GM13976 (cell line): ENCODE measurements around the gene GET4.
"Not testable (repeated sequence)": the region's sequence is repeated elsewhere in the genome, so short reads cannot be mapped to it uniquely, and the experiment has no call there.

Experiments used
- DNase-seq: peaks from one replicate; pipeline ENCODE4 v3.0.0; 2012; ENCODE audit warnings: low spot score
- CTCF ChIP-seq: IDR thresholded peaks from 2 replicates; pipeline ENCODE4 v1.5.1; 2012; ENCODE audit warnings: borderline replicate concordance, mild to moderate bottlenecking; ENCODE audit not compliant: insufficient read depth; ENCODE audit errors: extremely low read depth, missing control alignments, control extremely low read depth
- in situ Hi-C: fragments of 300-500 bp; cut with MboI; formaldehyde crosslinking; loops from one replicate; pipeline ENCODE4 v1.12.0; 2022; ENCODE audit warnings: low sequenced_read_pairs, mixed read lengths, inconsistent platforms; ENCODE audit not compliant: unreplicated experiment

GET4 gene

DNA sequence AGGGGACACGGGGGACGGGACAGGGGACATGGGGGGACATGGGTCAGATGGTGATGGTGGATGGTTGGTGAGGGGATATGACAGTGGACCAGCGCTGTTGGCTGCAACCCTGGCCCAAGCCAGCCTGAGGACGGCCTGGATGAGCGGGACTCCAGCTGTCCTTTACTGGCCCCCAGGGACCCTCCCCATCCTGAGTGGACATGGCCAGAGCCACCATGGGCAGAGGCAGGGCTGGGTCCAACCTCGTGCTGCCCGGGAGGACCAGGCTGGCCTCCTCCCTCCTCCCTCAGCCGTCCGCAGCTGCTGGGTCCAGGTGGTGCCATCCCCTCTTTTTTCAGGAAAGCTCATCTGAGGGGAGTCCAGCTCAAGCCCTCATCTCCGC is 30.4 kb downstream of the GET4 start:
- no peak for DNase-seq
- in situ Hi-C loops, result no loop called here
- TF ChIP-seq CTCF, result no peak

DNA sequence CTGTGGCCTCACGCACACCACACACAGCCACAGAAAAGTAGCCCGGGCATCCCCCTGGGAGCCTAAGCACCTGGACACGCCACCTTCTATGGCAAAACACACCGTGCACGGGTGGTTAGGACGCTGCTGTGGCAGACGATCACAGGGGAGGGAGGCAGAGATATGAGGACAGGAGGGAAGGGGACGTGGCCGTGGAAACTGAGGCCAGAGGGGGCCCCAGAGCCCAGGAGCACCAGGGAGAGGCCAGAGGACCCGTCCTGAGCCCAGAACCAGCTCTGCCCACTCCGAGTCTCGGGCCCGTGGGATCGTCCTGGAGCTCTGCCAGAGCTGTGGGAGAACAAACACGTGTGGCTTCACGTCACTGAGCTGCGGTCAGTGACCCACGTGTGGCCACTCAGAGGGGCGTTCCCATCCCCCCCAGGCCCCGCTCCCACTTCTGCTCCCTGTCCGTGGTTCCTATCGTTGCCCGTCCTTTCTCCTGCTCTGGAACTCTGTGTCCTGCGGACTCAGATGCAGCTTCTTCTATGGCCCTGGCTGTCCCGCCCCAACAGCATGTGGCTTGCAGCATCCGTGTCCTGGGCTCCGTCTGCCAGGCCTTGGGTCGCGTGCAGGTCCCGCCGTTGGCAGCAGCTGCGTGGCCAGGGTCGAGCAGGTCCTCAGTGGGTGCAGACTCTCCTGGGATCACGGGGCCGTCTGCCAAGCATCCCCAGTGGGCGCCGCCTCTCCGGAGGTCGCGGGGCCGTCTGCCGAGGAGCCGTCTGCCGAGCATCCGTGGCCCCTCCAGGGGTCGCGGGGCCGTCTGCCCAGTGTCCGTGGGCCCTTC is 31.0 kb downstream of the GET4 start:
- no peak for DNase-seq
- TF ChIP-seq CTCF, result no peak
- in situ Hi-C loops, result no loop called here

DNA sequence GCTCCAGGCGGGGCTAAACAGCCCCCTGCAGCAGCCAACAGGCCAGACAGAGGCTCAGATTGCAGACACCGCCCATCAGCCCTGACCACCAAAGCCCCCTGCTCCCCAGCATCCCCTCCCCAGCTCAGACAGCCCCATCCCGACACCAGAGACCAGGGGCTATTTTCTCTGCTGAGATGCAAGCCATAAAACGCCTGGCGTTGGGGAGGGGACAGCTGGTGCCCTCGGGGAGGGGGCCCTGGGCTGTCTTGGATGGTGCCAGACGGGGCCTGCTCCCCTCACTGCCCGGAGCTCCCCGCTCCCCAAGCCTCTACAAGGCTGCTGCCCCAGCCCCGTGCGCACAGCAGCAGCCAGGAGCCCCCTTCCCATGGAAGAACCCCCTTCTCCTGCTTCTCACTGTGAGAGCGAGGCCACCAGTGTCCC is 31.8 kb downstream of the GET4 start:
- in situ Hi-C loops, result no loop called here
- no peak for DNase-seq
- no peak for TF ChIP-seq CTCF

DNA sequence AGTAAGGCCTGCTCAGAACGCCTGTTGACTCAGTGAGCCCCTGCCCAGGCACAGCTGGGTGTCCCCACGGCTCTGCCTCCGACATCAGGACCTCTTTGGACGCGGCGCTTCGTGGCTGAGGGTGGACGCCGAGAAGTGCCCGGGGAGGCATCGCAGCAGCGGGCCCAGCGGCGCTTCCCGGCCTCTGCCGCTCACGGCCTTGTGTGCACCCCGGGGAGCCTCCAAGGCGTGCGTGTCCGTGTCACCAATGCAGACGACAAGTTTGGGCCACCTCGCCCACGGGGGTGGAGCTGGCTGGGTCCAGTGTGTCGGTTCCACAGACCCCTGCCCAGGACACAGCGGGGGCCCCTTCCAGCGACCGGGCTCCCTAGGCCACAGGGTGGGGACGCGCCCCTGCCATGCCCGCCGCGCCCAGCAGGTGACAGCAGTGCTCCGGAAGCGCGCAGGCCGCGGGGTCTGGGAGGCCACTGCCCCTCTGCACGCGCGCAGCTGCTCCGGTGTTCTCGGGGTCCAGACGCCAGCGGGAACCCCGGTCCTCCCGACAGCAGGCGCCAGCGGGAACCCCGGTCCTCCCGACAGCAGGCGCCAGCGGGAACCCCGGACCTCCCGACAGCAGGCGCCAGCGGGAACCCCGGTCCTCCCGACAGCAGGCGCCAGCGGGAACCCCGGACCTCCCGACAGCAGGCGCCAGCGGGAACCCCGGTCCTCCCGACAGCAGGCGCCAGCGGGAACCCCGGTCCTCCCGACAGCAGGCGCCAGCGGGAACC is 32.4 kb downstream of the GET4 start:
- peak; percentile 91 for DNase-seq
- in situ Hi-C loops, result not testable (repeated sequence)
- peak; percentile 98 for TF ChIP-seq CTCF

DNA sequence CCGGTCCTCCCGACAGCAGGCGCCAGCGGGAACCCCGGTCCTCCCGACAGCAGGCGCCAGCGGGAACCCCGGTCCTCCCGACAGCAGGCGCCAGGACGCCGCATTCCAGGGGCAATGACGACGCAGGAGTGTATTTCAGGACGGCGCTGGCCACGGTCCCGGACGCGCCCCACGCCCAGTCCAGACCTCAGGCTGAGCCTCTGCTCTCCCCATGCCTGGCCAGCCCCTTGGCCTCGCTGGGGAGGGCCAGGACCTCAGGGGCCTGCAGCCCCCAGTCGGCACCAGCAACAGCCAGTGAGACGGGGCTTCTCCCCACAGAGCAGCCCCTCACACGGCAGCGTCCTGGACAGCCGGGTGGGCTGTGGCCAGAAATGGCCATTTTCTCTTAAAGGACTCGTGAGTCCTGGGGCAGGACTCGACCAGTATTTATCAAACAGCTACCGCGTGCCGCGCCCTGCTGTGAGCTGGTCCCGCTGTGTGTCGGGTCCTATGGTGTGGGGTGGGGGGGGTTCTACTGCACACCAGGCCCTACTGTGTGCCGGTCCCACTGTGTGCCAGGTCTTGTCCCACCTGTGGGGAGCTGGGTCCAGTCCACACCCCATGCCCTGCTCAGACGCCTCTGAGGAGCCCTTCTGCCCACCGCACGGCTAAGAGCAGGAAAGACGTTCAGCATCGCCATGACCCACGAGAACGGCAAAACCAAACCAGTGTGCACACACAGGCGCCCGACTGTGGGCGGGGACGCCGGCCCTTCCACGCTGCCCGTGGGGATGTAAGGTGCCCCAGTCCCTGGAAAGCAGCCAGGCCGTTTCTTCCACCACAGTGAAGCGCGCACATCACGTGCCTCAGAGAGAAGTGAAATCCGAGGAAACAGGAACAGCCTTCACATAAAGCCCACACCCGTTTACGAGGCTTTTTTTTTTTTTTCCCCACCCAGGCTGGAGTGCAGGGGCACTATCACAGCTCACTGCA is 33.3 kb downstream of the GET4 start:
- in situ Hi-C loops, result no loop called here
- peak; percentile 62 for DNase-seq
- TF ChIP-seq CTCF, result no peak

- no peak for DNase-seq
- in situ Hi-C loops, result no loop called here
- TF ChIP-seq CTCF, result no peak
These were observed 34.1 kb downstream of the GET4 start for GRCh38 chr7:910441-910861.
